Neural progenitor cell (in vitro differentiated cells): Measurements from ENCODE around the gene NDP.

Experiments used
- EZH2 ChIP-seq: fragments of 200-600 bp; sonication (generic); IDR thresholded peaks from 2 replicates; pipeline ENCODE4 v1.6.1; 2017; ENCODE audit warnings: antibody characterized with exemption, mild to moderate bottlenecking, moderate library complexity
- TF ChIP-seq, protein P1 (sequence below): fragments of 200-600 bp; sonication (generic); IDR thresholded peaks from 2 replicates; pipeline ENCODE4 v1.5.1; 2017; ENCODE audit warnings: antibody characterized with exemption, mild to moderate bottlenecking

DNA sequence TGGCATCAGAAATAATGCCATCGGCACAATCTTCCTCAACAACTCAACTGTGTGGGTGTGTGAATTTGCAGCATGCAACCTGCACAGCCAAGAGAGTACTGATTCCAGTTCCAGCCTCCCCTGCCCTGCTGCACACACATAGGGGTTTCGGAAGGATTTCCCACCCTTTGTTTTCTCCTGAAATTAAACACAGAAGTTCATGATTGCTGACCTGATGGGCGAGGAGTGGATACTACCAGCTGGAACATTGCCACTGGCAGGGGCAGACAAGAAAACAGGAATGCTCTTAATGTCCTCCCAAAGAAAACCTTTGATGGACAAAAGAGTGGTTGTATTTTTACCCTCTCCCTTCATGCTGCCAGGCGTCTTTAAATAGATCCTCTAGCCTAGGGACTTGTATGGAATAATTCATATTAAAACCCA, 4.8 kb downstream of the NDP start:
- TF ChIP-seq EZH2: no peak
- TF ChIP-seq, protein P1, sequence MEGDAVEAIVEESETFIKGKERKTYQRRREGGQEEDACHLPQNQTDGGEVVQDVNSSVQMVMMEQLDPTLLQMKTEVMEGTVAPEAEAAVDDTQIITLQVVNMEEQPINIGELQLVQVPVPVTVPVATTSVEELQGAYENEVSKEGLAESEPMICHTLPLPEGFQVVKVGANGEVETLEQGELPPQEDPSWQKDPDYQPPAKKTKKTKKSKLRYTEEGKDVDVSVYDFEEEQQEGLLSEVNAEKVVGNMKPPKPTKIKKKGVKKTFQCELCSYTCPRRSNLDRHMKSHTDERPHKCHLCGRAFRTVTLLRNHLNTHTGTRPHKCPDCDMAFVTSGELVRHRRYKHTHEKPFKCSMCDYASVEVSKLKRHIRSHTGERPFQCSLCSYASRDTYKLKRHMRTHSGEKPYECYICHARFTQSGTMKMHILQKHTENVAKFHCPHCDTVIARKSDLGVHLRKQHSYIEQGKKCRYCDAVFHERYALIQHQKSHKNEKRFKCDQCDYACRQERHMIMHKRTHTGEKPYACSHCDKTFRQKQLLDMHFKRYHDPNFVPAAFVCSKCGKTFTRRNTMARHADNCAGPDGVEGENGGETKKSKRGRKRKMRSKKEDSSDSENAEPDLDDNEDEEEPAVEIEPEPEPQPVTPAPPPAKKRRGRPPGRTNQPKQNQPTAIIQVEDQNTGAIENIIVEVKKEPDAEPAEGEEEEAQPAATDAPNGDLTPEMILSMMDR: no peak
